T-helper 1 cell treated with Interleukin-12 subunit alpha and Interleukin-12 subunit beta and Interleukin-4 antibody, amounts not matched to agents 30 ng/mL and 1 ng/mL, for 36 hours (primary cell): ENCODE measurements around the gene SMC1B. TPM values are rescaled to one million over a fixed set of nuclear protein-coding genes. Genes with fewer than 3 reads are reported as not detected.
"Not testable (repeated sequence)": the region's sequence is repeated elsewhere in the genome, so short reads cannot be mapped to it uniquely, and the experiment has no call there.

Source experiments
- intact Hi-C: fragments of 100-400 bp; cut with micrococcal nuclease; formaldehyde crosslinking; loops from one replicate; pipeline ENCODE4 v1.15.1; 2024
- total RNA-seq: library from RNA; stranded (reverse); gene quantifications from 2 replicates; pipeline ENCODE4 v1.2.3, GENCODE V29; 2022

Gene SMC1B
- total RNA-seq, 1 donor from 2014 or later: 0.44 TPM

- intact Hi-C loops: not testable (repeated sequence)
Observed at GRCh38 chr22:45447596-45447995, 34.2 kb upstream of the SMC1B start.

GRCh38 chr22:45446216-45446615, 32.8 kb upstream of the SMC1B start:
- intact Hi-C loops: no loop called here

GRCh38 chr22:45445031-45445710, 31.8 kb upstream of the SMC1B start:
- intact Hi-C loops: no loop called here

GRCh38 chr22:45444168-45444567, 30.8 kb upstream of the SMC1B start:
- intact Hi-C loops: no loop called here

GRCh38 chr22:45442116-45442515, 28.7 kb upstream of the SMC1B start:
- intact Hi-C loops: no loop called here

GRCh38 chr22:45441138-45441537, 27.7 kb upstream of the SMC1B start:
- intact Hi-C loops: loop anchor here (2.0 kb wide), 1 partner anchor 112 kb away; no protein-coding TSS in a partner anchor

- intact Hi-C loops: loop anchor here (2.0 kb wide), 1 partner anchor 112 kb away; no protein-coding TSS in a partner anchor
Observed at GRCh38 chr22:45440688-45441087, 27.3 kb upstream of the SMC1B start.

- intact Hi-C loops: no loop called here
Observed at GRCh38 chr22:45438336-45438735, 24.9 kb upstream of the SMC1B start.

- intact Hi-C loops: not testable (repeated sequence)
Observed at GRCh38 chr22:45436871-45437517, 23.6 kb upstream of the SMC1B start.

GRCh38 chr22:45435544-45436139, 22.2 kb upstream of the SMC1B start:
- intact Hi-C loops: loop anchor here (1.0 kb wide), 4 partner anchors 21 to 195 kb away; partner anchors contain the start of genes FAM118A and KIAA0930

GRCh38 chr22:45434981-45435380, 21.6 kb upstream of the SMC1B start:
- intact Hi-C loops: loop anchor here (1.0 kb wide), 4 partner anchors 21 to 195 kb away; partner anchors contain the start of genes FAM118A and KIAA0930

GRCh38 chr22:45430871-45431270, 17.5 kb upstream of the SMC1B start:
- intact Hi-C loops: no loop called here

GRCh38 chr22:45429981-45430775, 16.8 kb upstream of the SMC1B start:
- intact Hi-C loops: no loop called here

- intact Hi-C loops: no loop called here
Observed at GRCh38 chr22:45429424-45429823, 16.0 kb upstream of the SMC1B start.

- intact Hi-C loops: no loop called here
Observed at GRCh38 chr22:45428391-45429385, 15.3 kb upstream of the SMC1B start.

- intact Hi-C loops: no loop called here
Observed at GRCh38 chr22:45427114-45427513, 13.7 kb upstream of the SMC1B start.

- intact Hi-C loops: no loop called here
Observed at GRCh38 chr22:45426387-45426786, 13.0 kb upstream of the SMC1B start.

GRCh38 chr22:45425531-45426265, 12.3 kb upstream of the SMC1B start:
- intact Hi-C loops: no loop called here

- intact Hi-C loops: no loop called here
Observed at GRCh38 chr22:45425101-45425500, 11.7 kb upstream of the SMC1B start.
